B cell (primary cell): Measurements from ENCODE around the gene RUFY2.

Source experiments
- EZH2 ChIP-seq: IDR thresholded peaks from 2 replicates; pipeline ENCODE4 v1.6.1; 2012; ENCODE audit warnings: borderline replicate concordance, low read depth, mild to moderate bottlenecking, moderate library complexity, low read length; ENCODE audit not compliant: insufficient read depth, poor library complexity, severe bottlenecking
- TF ChIP-seq, protein P1 (sequence below): fragments of 200-600 bp; IDR thresholded peaks from one replicate; pipeline ENCODE4 v1.8.0; 2022; ENCODE audit warnings: antibody characterized with exemption, mild to moderate bottlenecking

DNA sequence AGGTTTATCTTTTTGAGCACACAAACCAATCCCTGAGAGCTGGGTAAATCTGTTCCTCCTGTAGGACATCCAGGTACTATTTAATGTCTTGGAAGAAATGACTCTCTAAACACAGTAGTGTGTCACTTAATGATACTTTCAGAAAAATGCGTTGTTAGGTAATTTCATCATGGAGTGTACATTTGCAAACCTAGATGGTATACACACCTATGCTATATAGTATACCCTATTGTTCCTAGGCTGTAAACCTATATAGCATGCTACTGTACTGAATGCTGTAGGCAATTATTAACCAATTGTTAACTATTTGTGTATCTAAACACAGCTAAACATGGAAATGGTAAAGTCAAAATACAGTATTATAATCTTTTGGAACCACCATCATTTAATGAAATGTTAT, 10.1 kb downstream of the RUFY2 start:
- TF ChIP-seq, protein P1, sequence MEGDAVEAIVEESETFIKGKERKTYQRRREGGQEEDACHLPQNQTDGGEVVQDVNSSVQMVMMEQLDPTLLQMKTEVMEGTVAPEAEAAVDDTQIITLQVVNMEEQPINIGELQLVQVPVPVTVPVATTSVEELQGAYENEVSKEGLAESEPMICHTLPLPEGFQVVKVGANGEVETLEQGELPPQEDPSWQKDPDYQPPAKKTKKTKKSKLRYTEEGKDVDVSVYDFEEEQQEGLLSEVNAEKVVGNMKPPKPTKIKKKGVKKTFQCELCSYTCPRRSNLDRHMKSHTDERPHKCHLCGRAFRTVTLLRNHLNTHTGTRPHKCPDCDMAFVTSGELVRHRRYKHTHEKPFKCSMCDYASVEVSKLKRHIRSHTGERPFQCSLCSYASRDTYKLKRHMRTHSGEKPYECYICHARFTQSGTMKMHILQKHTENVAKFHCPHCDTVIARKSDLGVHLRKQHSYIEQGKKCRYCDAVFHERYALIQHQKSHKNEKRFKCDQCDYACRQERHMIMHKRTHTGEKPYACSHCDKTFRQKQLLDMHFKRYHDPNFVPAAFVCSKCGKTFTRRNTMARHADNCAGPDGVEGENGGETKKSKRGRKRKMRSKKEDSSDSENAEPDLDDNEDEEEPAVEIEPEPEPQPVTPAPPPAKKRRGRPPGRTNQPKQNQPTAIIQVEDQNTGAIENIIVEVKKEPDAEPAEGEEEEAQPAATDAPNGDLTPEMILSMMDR, result no peak
- TF ChIP-seq EZH2, result no peak
